HK-2 (cell line): ENCODE data around the gene TIMM29.
"Not testable (repeated sequence)": the region's sequence is repeated elsewhere in the genome, so short reads cannot be mapped to it uniquely, and the experiment has no call there.

Experiments used
- DNase-seq: peaks from one replicate; pipeline ENCODE4 v3.0.0-alpha.2; 2018; ENCODE audit not compliant: unreplicated experiment

The TIMM29 gene

DNA sequence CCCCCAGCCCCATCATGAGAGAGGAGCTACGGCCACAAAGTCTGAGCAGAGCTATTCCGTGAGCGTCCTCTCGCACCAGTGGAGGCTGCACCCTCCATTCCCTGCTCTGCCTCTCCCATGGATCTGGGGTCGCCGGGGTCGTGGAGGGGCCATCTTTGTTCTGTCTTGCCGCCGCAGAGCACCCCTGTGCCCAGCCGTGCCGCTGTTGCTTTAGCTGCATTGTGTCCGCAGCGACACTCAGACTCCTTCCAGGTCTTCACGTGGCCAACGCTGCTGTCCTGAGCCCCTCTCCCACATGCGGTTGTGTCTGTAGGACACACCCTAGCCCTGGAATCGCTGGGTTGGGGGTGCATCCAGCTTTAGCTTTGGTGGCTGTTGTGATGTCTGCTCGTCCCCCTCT, 16.0 kb upstream of the TIMM29 start:
- no peak for DNase-seq

- DNase-seq, result no peak
Observed at GRCh38 chr19:10913716-10914340, 14.8 kb upstream of the TIMM29 start.

DNA sequence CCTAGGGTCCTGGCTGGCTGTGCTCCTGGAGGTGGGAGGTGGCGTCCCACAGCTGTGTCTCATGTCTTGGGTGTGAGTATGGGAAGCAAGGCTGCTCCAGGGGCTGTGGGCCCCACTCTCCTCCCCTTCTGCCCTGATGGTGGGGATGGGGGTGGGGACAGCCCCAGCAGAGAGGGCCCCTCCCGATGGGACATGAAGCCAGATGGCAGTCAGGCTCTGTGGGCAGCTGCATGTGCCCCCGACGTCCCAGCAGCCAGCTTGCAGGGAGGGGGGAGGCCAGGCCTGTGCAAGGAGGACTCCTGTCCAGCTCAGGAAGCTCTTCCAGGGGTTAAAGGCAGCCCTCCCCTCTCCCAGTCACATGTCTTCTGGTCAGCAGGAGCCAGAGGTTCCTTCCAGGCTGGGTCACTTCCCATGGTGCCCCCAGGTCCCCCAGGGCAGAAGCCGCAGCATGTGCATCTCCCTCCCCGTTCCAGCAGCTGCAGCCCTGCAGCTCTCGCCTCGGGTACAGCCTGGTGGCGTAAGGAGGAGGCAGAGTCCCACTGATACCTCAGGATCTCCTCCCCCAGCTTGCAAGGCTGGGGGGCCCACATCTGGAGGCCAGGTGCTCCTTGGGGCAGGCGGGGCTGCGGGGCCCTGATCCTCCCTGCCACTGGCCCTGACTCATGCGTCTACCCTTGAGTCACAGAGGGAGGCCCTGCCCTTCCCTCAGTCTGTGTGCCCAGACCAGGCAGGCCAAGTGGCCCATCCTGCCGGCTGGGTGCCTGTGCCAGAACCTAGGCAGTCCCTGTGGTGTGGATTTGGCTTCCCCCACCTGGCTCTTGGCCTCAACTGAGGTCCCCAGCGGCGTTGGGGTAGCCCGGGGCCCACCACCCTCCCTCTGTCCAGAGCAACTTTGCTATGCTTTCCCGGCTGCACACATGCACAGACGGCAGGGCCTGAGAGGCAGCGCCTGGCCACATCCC, 13.2 kb upstream of the TIMM29 start:
- peak; percentile 73 for DNase-seq

DNA sequence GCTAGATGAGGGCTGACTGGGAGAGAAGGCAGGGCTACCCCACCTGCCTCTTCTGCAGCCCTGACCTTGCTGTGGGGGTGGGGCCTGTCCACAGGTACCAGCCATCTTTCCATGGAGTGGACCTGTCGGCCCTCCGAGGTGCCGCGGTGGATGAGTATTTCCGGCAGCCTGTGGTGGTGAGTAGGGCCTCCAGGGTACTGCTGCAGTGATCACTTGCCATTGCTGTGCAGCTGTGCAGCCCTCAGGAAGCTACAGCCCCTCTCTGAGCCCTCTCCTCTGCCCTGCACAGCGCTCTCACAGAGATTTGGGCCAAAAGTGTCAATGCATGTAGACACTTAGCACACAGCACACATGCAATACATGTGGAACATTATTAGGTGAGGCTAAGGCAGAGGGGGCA, 12.0 kb upstream of the TIMM29 start:
- DNase-seq, result no peak

DNA sequence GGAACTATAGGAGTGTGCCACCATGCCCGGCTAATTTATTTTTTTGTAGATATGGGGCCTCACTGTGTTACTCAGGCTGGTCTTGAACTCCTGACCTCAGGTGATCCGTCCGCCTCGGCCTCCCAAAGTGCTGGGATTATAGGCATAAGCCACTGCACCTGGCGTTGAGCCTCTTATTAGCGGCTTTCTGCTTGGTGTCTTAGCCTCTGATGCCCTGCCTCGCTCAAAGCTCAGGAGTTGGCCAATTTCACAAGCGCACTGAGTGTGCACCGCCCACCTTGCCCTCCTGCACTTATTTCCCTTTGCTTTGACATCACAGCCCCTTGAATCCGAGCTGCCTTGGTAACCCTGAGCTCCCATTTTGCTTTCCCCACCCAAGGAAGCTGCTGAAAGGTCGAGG, 10.3 kb upstream of the TIMM29 start:
- DNase-seq, result no peak

DNA sequence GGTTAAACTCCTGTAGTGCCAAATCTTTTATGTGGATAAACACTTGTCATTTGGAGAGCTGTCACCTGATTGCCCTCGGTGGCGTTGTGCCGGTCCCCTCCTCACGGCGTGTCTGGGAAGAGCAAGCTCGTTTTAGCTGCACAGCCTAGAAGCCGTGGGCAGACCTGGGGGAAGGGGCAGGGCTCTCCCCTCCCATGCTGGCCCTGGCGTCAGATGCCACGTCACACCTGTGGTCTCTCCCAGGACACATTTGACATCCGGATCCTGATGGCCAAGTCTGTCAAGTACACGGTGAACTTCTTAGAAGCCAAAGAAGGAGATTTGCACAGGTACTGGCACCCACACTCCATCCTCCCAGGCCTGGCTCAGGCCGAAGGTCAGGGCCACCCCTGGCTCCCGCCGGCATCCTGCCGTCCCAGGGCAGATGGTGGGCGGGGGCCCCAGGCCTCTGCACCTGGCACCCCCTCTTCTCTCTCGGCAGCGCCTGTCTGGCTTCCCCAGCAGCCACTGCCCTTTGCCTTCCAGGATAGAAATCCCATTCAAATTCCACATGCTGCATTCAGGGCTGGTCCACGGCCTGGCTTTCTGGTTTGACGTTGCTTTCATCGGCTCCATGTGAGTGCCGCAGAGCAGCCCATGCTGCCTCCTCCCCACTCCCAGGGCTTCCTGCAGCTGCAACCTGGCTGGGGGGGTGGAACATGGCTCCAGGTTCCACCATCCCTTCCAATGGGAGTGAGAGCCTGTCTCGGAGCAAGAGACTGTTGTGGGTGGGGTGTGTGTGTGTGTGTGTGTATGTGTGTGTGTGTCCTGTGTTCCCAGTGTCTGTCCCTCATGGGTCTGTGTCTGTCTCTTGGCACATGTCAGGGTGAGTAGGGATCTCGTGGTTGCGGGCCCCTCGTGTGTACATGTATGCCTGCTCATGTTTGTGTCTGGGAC, 9.0 kb upstream of the TIMM29 start:
- DNase-seq, result no peak

DNA sequence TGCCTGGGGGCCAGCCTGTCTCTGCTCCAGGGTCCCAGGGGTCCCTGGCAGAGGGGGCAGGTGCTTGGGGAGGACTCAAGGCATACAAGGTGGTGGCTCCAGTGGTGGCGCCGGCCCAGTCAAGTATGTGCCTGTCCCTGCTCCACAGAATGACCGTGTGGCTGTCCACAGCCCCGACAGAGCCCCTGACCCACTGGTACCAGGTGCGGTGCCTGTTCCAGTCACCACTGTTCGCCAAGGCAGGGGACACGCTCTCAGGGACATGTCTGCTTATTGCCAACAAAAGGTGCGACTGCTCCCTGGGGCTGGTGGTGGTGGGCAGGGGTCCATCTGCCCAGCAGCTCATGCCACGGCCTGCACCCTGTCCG, 8.3 kb upstream of the TIMM29 start:
- no peak for DNase-seq

DNA sequence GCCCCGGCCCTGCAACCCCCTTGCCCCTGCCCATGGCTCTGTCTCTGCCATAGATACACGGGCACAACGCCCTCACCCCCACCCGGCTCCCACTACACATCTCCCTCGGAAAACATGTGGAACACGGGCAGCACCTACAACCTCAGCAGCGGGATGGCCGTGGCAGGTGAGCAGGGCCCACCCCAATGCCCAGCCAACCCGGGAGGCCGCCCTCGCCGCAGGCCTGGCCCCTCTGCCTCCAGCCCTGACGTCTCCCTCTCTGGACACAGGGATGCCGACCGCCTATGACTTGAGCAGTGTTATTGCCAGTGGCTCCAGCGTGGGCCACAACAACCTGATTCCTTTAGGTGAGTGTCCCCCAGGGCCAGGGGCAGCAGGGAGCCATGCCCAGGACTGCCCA, 7.8 kb upstream of the TIMM29 start:
- DNase-seq, result no peak

- no peak for DNase-seq
Observed at GRCh38 chr19:10921199-10921909, 7.3 kb upstream of the TIMM29 start.

GRCh38 chr19:10921910-10922637, 6.5 kb upstream of the TIMM29 start:
- DNase-seq, result no peak

DNA sequence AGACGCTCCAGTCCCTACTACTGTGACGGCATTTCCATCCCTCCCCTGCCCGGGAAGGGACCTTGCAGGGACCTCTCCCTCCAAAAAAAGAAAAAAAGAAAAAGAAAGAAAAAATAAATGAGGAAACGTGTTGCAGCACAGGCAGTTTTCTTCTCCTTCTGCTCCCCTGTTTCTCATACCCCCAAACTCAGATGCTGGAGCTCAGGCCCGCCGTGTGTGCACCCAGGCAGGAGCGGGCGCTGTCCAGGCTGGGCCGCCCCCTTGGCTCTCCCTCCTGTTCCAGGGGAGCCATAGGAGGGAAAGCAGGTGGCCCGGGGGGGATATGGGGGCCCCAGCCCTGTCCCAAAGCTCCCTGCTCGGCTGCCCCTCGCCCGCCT, 6.0 kb upstream of the TIMM29 start:
- no peak for DNase-seq

DNA sequence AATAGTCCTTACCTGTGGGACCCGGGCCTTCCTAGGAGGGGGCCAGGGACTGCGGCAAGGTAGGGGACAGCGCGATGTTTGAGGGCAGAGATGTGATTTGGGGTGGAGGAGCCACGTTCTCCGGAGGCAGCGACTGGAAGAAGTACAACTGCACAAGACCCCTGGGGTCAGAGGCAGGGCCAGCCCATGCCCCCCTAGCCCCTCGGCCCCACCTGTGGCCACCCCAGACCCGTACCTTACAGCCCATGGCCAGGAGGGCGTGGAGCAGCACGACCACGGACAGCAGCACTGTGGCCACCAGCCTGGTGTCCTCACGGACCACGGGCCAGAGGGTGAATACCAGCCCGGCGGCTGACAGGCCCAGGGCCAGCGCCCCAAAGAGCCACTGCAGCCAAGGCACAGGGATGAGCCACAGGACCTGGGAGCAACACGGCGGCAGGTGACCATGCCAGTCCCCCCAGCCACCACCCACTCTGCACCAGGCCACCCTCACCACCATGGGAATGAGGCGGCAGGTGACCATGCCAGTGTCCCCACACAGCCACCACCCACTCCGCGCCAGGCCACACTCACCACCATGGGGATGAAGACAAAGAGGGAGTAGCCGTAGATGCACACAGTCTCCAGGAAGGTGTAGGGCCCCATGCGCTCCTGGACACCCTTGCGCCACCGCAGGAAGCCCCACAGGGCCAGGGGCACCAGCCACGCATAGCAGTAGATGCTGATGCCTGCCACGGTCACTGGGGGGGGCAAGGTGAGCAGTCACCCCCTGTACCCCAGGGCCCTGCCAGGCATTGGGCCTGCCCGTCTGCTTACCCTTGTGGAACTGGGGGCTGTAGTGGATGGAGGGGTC, 5.1 kb upstream of the TIMM29 start:
- no peak for DNase-seq

DNA sequence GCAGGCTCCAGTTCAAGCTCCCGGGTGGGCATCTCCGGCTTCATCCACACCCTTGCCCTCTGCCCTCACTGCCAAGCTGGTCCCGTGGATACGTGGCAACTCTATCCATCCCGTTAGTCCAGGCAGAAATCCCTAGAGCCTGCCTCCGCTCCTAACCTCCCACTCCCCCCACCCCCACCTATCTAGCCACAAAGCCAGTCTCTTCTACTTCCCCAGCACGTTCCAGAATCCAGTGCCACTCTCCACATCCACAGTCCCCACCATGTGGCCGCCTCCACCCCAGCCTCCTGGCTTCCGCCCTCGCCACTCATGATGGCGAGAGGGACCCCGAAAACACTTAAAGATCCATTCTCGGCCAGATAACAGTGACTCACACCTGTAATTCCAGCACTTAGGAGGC, 4.0 kb upstream of the TIMM29 start:
- DNase-seq, result no peak

DNA sequence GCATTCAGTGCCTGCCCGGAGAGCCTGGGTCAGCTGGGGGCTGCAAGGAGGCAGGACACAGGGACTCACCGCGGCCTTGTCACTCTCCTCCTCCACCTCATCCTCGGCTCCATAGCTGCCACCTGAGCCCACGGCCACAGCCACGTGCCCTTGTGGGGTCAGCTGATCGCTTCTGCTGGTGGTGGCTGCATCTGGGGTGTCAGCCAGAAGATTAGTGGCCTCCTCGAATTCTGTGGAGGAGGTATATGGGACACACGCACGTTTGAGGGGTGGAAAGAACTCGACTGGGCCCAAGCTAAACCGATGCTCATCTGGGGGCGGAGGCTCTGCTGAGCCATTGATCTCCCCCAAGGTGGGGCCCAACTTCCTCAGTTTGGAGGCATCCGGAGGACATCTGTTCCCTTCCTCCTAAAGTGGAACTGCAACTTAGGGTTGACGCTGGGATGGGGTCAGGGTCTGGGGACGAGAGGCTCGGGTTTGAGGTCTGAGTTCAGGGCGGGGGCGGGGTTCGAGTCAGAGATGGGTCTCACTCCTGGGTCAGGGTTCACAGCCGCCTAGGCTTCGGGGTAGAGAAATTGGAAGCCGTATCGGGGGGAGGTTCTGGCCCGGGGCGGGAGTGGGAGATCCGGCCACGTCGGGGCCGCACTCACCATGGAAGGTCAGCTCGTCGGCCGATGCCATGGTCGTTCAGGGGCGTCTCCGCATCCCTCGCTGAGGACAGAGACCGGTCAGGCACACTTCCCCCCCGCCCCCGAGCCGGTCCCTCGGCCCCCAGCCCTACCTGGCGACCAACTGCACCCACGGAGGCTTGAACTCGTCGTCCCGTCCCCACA, 665 bp upstream of the TIMM29 start:
- no peak for DNase-seq

- DNase-seq, result no peak
Observed at GRCh38 chr19:10929402-10929794, 787 bp downstream of the TIMM29 start.

DNA sequence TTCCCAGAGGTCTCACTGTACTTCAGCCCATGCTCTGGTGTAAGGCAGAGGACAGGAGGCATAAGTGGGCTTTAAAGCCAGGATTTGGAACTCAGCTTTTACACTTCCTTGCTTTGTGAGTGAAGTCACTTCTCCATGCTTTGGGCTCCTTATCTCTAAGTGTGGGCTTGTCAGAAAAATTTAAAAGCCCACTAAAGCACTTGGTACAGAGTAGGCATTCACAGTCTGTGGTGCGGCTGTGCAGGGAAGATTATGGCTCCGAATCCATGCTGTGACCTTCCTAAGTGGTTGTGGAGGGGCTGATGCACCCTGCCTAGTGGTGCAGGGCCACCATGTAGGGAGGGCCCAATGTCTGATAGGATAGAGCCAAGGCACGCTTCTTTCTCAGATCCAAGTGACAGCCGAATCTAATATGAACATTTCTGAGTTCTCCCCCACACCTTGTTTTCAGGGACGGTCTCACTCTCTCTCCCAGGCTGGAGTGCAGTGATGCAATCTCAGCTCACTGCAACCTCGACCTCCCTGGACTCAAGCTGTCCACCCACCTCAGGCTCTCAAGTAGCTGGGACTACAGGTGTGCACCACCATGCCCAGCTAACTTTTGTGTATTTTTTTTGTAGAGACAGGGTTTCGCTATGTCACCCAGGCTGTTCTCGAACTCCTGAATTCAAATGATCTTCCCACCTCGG, 6.9 kb downstream of the TIMM29 start:
- no peak for DNase-seq

GRCh38 chr19:10936661-10937084, 8.1 kb downstream of the TIMM29 start:
- no peak for DNase-seq

DNA sequence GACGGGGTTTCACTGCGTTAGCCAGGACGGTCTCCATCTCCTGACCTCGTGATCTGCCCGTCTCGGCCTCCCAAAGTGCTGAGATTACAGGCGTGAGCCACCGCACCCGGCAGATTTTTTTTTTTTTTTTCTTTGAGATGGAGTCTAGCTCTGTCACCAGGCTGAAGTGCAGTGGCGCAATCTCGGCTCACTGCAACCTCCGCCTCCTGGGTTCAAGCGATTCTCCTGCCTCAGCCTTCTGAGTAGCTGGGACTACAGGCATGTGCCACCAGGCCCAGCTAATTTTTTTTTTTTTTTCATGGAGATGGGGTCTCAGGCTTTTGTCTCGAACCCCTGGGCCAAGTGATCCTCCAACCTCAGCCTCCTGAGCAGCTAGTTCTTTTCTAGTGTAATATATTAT, 13.0 kb downstream of the TIMM29 start:
- DNase-seq, result not testable (repeated sequence)
